ENCODE results near the gene VKORC1.

- TF ChIP-seq POLR2AphosphoS5 (IDR thresholded peaks at IDR 0.05; ENCODE audit: low read depth) (no peak), CTCF (IDR thresholded peaks at IDR 0.05; ENCODE audit: insufficient read depth, low read length) (no peak)
Measured at GRCh38 chr16:31085873-31086628, 8.5 kb downstream of the VKORC1 start.

All from HL-60 (cell line).